GM12892 (cell line): Measurements from ENCODE around the gene SCN9A.

Source experiments
- DNase-seq: peaks from one replicate; pipeline ENCODE4 v3.0.0; 2011; ENCODE audit not compliant: insufficient read length
- FAIRE-seq: peaks from 2 replicates; lab custom pipeline; 2011; peaks lifted over from hg19 to GRCh38; lab: Jason Lieb, UNC
- POLR2A ChIP-seq: IDR thresholded peaks from 2 replicates; pipeline ENCODE4 v1.6.1; 2011; ENCODE audit warnings: low read depth, low read length, control low read depth
- POLR2AphosphoS5 ChIP-seq: IDR thresholded peaks from 2 replicates; pipeline ENCODE4 v1.6.1; 2011; ENCODE audit warnings: low read depth, low read length, control low read depth
- TAF1 ChIP-seq: IDR thresholded peaks from 2 replicates; pipeline ENCODE4 v1.6.1; 2011; ENCODE audit warnings: low read depth, mild to moderate bottlenecking, control low read depth, low read length, borderline replicate concordance

Gene SCN9A

GRCh38 chr2:166351319-166351718 lies 24.4 kb downstream of the SCN9A start:
- TF ChIP-seq POLR2A (no peak), POLR2AphosphoS5 (no peak), TAF1 (no peak)
- FAIRE-seq (no peak), DNase-seq (no peak)

DNA sequence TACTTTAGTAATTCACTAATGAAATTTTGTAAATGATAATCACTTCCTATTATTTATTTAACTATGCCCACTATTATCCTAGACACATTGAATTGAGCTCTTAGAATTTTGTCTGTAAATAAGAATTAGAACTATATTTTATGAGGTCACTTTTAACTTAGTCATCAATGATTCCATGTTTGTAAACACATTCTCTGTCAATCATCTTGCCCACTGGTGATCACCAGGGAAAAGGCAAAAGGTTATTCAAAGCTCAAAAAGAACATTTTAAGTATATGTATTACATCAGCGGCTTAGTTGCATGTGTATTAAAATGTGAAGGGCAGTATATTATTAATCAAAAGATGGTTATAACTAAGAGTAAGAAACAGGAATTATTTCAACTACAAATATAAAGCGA lies 25.2 kb downstream of the SCN9A start:
- no peak for DNase-seq
- no peak for FAIRE-seq
- TF ChIP-seq POLR2AphosphoS5 (no peak), POLR2A (no peak), TAF1 (no peak)

DNA sequence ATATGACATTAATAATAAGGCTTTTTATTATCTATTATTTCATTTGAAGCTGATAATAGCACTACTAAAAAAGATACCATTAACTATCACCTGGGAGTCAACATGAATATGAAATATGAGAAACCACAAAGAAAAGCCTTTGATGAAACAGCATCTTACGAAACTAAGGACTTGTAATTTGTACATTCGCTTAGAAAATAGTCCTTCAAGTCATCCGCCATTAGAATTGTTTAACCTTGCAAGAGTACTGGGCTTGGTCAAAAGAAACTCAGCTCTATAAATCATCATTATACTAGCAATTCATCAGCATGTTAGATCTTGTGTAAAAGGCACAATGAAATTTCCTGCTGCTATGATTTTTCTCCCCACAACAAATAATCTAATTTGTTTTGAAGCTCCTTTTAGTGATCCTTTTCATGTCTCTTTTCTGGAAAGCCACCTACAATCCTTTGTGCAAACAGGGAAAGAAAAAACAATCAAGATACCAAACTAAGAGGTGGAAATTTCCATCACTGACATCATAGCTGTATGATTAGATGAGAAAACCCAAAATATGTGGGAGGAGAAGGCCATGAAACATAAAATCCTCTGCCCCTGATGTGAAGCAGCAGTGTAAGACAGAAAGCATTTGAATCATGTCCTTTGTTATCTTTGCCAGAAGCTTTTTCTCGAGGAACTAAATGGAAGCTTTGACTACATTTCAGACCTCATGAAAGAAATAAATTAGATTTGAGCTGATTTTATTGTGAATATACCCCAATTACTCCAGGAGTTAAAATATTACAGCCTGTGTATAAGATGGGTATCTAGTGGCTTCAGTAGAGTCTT lies 31.2 kb downstream of the SCN9A start:
- no peak for FAIRE-seq

DNA sequence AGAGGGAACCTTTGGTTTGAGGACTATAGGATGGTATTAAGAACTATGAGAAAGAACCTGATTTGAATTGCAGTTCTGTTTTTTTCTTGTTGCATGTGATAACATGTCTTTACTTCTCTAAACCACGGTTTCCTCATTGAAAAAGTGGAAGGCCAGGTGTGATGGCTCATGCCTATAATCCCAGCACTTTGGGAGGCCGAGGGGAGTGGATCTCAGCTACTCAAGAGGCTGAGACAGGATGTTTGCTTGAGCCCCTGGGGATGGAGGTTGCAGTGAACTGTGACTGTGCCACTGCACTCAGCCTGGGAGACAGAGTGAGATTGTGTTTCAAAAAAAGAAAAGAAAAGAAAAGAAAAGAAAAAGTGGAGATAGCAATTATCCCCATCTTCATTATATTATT lies 32.3 kb downstream of the SCN9A start:
- TF ChIP-seq POLR2AphosphoS5 (no peak), POLR2A (no peak), TAF1 (no peak)
- DNase-seq: no peak
- FAIRE-seq: no peak

More for the DNA sequence above, 31.2 kb downstream of the SCN9A start:
- DNase-seq: no peak
- TF ChIP-seq POLR2A (no peak), TAF1 (no peak), POLR2AphosphoS5 (no peak)

GRCh38 chr2:166341426-166341825 lies 34.3 kb downstream of the SCN9A start:
- DNase-seq: no peak
- TF ChIP-seq POLR2A (no peak), TAF1 (no peak), POLR2AphosphoS5 (no peak)
- FAIRE-seq: no peak

GRCh38 chr2:166338831-166339339 lies 36.9 kb downstream of the SCN9A start:
- FAIRE-seq: no peak
- no peak for DNase-seq
- no peak for TF ChIP-seq TAF1
- no peak for TF ChIP-seq POLR2AphosphoS5
- TF ChIP-seq POLR2A: no peak

DNA sequence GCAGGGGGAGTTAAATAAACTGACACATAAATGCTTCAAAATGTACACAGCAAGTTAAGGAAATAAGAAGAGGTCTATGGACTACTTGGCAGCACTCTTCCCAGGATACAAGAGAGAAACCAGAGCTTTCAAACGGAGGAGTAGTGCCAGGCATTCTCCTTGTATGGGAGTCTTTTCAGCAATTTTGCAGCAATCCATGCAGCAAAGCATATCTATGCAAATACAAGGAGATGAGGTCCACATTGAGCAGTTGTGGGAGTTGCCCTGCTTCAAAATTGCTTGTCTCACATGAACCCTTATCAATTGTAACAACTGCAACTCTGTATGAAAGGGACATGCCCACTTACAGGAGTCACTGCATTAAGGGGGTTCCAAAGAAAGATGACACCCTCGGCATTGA lies 37.8 kb downstream of the SCN9A start:
- no peak for FAIRE-seq

GRCh38 chr2:166335284-166335683 lies 40.5 kb downstream of the SCN9A start:
- no peak for FAIRE-seq
- TF ChIP-seq POLR2A (no peak), TAF1 (no peak), POLR2AphosphoS5 (no peak)
- no peak for DNase-seq

More for the DNA sequence above, 37.8 kb downstream of the SCN9A start:
- no peak for DNase-seq
- TF ChIP-seq POLR2A: no peak
- no peak for TF ChIP-seq TAF1
- no peak for TF ChIP-seq POLR2AphosphoS5

GRCh38 chr2:166334805-166335204 lies 40.9 kb downstream of the SCN9A start:
- no peak for TF ChIP-seq POLR2AphosphoS5
- no peak for TF ChIP-seq TAF1
- no peak for TF ChIP-seq POLR2A
- FAIRE-seq (no peak), DNase-seq (no peak)

DNA sequence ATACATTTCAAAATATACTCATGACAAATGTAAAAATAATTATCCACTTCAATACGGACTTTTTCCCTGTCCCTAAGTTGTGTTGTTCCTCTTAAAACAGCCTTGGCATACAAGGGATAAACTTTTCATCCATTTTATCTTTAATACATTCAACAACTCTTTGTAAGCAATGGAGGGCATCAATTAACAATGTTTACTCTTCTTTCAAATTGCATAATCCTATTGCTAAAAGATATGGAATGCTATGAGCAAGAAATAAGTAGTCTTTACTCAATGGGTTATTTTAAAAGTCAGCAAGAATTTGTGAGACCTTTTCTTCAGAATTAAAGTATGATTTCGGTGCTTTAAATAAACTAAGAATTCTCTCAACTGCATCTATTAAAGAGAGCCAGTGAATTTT lies 41.9 kb downstream of the SCN9A start:
- no peak for DNase-seq
- FAIRE-seq: no peak
- TF ChIP-seq POLR2A (no peak), POLR2AphosphoS5 (no peak), TAF1 (no peak)

GRCh38 chr2:166332106-166332505 lies 43.6 kb downstream of the SCN9A start:
- FAIRE-seq (no peak), DNase-seq (no peak)

DNA sequence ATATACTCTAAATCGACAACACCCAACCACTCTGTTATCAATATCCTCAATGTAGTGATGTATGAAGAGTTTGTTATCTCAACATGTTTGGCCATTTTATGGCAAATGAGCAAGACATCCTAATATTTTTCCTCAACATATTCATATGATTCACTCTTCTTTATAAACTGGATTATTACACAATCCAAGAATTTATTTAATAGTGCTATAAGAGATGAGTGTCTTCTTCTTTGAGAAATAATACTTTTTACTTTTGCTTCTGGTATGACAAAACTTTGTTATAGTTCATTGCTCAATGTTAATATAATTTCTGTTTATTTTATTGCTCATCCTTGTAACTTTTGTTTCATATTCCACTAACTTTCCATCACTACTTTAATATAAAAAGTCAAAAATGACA lies 44.3 kb downstream of the SCN9A start:
- no peak for DNase-seq
- TF ChIP-seq POLR2AphosphoS5 (no peak), TAF1 (no peak), POLR2A (no peak)
- no peak for FAIRE-seq

More at GRCh38 chr2:166332106-166332505, 43.6 kb downstream of the SCN9A start:
- TF ChIP-seq TAF1 (no peak), POLR2A (no peak), POLR2AphosphoS5 (no peak)

- FAIRE-seq (no peak), DNase-seq (no peak)
- TF ChIP-seq POLR2A: no peak
- no peak for TF ChIP-seq TAF1
- no peak for TF ChIP-seq POLR2AphosphoS5
Observed at GRCh38 chr2:166329465-166329864, 46.3 kb downstream of the SCN9A start.
